PFSK-1 (cell line): Measurements from ENCODE around the gene ESR1.

Source experiments
- FOXP2 ChIP-seq: optimal IDR thresholded peaks from 2 replicates; pipeline ENCODE3; 2011; ENCODE audit warnings: borderline replicate concordance, control low read depth, inconsistent platforms; ENCODE audit not compliant: insufficient read depth; ENCODE audit errors: extremely low read length, extremely low read depth
- POLR2AphosphoS5 ChIP-seq: IDR thresholded peaks from 2 replicates; pipeline ENCODE4 v1.6.1; 2012; ENCODE audit warnings: low read depth, mild to moderate bottlenecking, control low read depth, low read length, moderate library complexity
- SIN3A ChIP-seq: IDR thresholded peaks from 2 replicates; pipeline ENCODE4 v1.6.1; 2012; ENCODE audit warnings: mild to moderate bottlenecking, low read length, moderate library complexity, borderline replicate concordance; ENCODE audit not compliant: insufficient read depth
- TAF1 ChIP-seq: IDR thresholded peaks from 2 replicates; pipeline ENCODE4 v1.6.1; 2012; ENCODE audit warnings: low read length, control low read depth, borderline replicate concordance; ENCODE audit not compliant: insufficient read depth
- TF ChIP-seq, protein P1 (sequence below), 2 experiments: IDR thresholded peaks; 2 replicates each; pipeline versions ENCODE4 v1.6.1 to v1.8.0; 2011 to 2012; ENCODE audit warnings: low read depth in 2 of 2, low read length in 2 of 2, control low read depth in 1 of 2, inconsistent platforms in 1 of 2, mild to moderate bottlenecking in 1 of 2, moderate library complexity in 1 of 2; ENCODE audit not compliant: insufficient read depth in 1 of 2

Gene ESR1

GRCh38 chr6:151877458-151877857 lies 70.0 kb downstream of the ESR1 start:
- TF ChIP-seq POLR2AphosphoS5: no peak
- TF ChIP-seq, protein P1, sequence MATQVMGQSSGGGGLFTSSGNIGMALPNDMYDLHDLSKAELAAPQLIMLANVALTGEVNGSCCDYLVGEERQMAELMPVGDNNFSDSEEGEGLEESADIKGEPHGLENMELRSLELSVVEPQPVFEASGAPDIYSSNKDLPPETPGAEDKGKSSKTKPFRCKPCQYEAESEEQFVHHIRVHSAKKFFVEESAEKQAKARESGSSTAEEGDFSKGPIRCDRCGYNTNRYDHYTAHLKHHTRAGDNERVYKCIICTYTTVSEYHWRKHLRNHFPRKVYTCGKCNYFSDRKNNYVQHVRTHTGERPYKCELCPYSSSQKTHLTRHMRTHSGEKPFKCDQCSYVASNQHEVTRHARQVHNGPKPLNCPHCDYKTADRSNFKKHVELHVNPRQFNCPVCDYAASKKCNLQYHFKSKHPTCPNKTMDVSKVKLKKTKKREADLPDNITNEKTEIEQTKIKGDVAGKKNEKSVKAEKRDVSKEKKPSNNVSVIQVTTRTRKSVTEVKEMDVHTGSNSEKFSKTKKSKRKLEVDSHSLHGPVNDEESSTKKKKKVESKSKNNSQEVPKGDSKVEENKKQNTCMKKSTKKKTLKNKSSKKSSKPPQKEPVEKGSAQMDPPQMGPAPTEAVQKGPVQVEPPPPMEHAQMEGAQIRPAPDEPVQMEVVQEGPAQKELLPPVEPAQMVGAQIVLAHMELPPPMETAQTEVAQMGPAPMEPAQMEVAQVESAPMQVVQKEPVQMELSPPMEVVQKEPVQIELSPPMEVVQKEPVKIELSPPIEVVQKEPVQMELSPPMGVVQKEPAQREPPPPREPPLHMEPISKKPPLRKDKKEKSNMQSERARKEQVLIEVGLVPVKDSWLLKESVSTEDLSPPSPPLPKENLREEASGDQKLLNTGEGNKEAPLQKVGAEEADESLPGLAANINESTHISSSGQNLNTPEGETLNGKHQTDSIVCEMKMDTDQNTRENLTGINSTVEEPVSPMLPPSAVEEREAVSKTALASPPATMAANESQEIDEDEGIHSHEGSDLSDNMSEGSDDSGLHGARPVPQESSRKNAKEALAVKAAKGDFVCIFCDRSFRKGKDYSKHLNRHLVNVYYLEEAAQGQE (IDR thresholded peaks at IDR 0.05; ENCODE audit: insufficient read depth in 1 of 2, low read depth in 2 of 2, low read length in 2 of 2): no peak
- TF ChIP-seq TAF1: no peak
- TF ChIP-seq SIN3A: no peak
- TF ChIP-seq FOXP2: no peak

DNA sequence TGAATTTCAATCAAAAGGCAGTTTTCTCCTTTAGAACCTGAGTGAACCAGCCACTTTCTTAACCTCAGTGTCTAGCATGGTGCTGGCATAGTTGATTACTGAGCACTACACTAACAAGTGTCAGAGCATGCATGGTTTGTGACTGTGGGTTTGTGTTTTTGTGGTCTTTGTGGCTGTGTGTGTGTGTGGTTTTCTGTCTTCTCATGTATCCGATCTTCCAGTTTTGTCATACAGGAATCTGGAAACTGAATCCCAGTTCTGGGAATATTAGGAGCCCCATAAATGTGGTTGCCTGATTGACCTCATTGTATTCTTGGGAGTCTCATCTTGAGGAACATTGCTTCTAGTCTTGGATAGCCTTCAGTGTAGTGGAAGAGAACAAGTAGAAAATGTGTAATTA lies 73.7 kb downstream of the ESR1 start:
- TF ChIP-seq SIN3A (no peak), TAF1 (no peak), FOXP2 (no peak), POLR2AphosphoS5 (no peak)
- TF ChIP-seq, protein P1 (IDR thresholded peaks at IDR 0.05; ENCODE audit: insufficient read depth in 1 of 2, low read depth in 2 of 2, low read length in 2 of 2): no peak

- TF ChIP-seq POLR2AphosphoS5 (no peak), SIN3A (no peak), TAF1 (no peak), FOXP2 (no peak)
- TF ChIP-seq, protein P1 (IDR thresholded peaks at IDR 0.05; ENCODE audit: insufficient read depth in 1 of 2, low read depth in 2 of 2, low read length in 2 of 2): no peak
Measured at GRCh38 chr6:151882206-151882605, 74.7 kb downstream of the ESR1 start.

DNA sequence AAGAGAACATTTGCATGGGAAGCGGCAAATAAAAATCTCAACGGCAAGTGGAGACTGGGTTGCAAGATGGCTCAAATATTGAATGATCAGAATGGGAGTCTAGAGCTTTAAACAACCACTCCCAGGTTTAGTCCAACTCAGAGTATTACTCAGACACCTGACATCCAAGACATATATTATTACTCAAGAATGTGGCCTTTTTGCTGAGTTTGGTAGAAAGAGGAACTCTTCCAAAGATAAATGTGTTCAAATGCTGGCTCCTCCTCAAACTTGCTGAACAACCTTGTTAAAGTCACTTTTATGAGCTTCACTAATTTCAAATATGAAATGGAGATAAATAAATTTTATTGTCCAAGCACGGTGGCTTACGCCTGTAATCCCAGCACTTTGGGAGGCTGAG lies 77.8 kb downstream of the ESR1 start:
- TF ChIP-seq SIN3A (no peak), FOXP2 (no peak), TAF1 (no peak), POLR2AphosphoS5 (no peak)
- TF ChIP-seq, protein P1 (IDR thresholded peaks at IDR 0.05; ENCODE audit: insufficient read depth in 1 of 2, low read depth in 2 of 2, low read length in 2 of 2): no peak

- TF ChIP-seq POLR2AphosphoS5 (no peak), TAF1 (no peak), SIN3A (no peak), FOXP2 (no peak)
- TF ChIP-seq, protein P1 (IDR thresholded peaks at IDR 0.05; ENCODE audit: insufficient read depth in 1 of 2, low read depth in 2 of 2, low read length in 2 of 2): no peak
Measured at GRCh38 chr6:151891524-151891923, 84.0 kb downstream of the ESR1 start.
